DND-41 (cell line): ENCODE data around the gene TMEM63B.

Experiments used
- ATAC-seq: fragments of 200-7000 bp; cut with Tn5 transposase; 3 replicates; pipeline ENCODE4 v1.9.1; 2021; ENCODE audit warnings: low read depth; ENCODE audit not compliant: insufficient read depth
- DNase-seq: peaks from one replicate; pipeline ENCODE4 v3.0.0-alpha.2; 2020
- H2AFZ ChIP-seq: 2 replicates; pipeline ENCODE4 v1.6.0; 2012; ENCODE audit warnings: low read depth, low read length
- H3K27ac ChIP-seq: 2 replicates; pipeline ENCODE4 v1.5.1; 2012; ENCODE audit warnings: low read length, inconsistent platforms
- H3K27me3 ChIP-seq: fragments of 200-600 bp; sonication (generic); 2 replicates; pipeline ENCODE4 v1.6.0; 2012; ENCODE audit warnings: low read length, mild to moderate bottlenecking, inconsistent platforms; ENCODE audit not compliant: insufficient read depth, poor library complexity
- H3K36me3 ChIP-seq: 2 replicates; pipeline ENCODE4 v1.5.1; 2012; ENCODE audit warnings: low read length, inconsistent platforms; ENCODE audit not compliant: insufficient read depth
- H3K4me1 ChIP-seq: 2 replicates; pipeline ENCODE4 v1.5.1; 2012; ENCODE audit warnings: mild to moderate bottlenecking, low read length; ENCODE audit not compliant: insufficient read depth
- H3K4me2 ChIP-seq: 2 replicates; pipeline ENCODE4 v1.6.0; 2012; ENCODE audit warnings: mild to moderate bottlenecking, moderate library complexity, low read length, inconsistent platforms; ENCODE audit not compliant: insufficient read depth
- H3K4me3 ChIP-seq, 2 experiments: fragments of 200-600 bp in 1 of 2; shearing (Covaris generic) in 1 of 2; 2 replicates each; pipeline ENCODE4 v1.5.1; 2012 to 2016; ENCODE audit warnings: inconsistent platforms in 2 of 2, low read length in 2 of 2, mild to moderate bottlenecking in 2 of 2, low read depth in 1 of 2, moderate library complexity in 1 of 2
- H3K79me2 ChIP-seq: 2 replicates; pipeline ENCODE4 v1.6.0; 2012; ENCODE audit warnings: low read length, inconsistent platforms; ENCODE audit not compliant: insufficient read depth
- H3K9ac ChIP-seq: 2 replicates; pipeline ENCODE4 v1.6.0; 2012; ENCODE audit warnings: low read depth, mild to moderate bottlenecking, inconsistent platforms, low read length, moderate library complexity
- H3K9me3 ChIP-seq: 2 replicates; pipeline ENCODE4 v1.5.1; 2012; ENCODE audit warnings: low read length, moderate library complexity, mild to moderate bottlenecking, inconsistent platforms; ENCODE audit not compliant: insufficient read depth, severe bottlenecking
- H4K20me1 ChIP-seq: 2 replicates; pipeline ENCODE4 v1.6.0; 2012; ENCODE audit warnings: low read length; ENCODE audit not compliant: insufficient read depth
- CTCF ChIP-seq: IDR thresholded peaks from 2 replicates; pipeline ENCODE4 v1.5.1; 2012; ENCODE audit warnings: borderline replicate concordance, low read length, moderate library complexity, mild to moderate bottlenecking; ENCODE audit not compliant: poor library complexity, severe bottlenecking; ENCODE audit errors: extremely low read depth
- EZH2 ChIP-seq: IDR thresholded peaks from 3 replicates; pipeline ENCODE4 v1.6.1; 2012; ENCODE audit warnings: borderline replicate concordance, low read depth, mild to moderate bottlenecking, moderate library complexity, low read length, inconsistent platforms; ENCODE audit not compliant: severe bottlenecking

Gene TMEM63B

GRCh38 chr6:44133003-44133931, 5.9 kb downstream of the TMEM63B start:
- DNase-seq (no peak), ATAC-seq (peak; percentile 66; the same call in 2 of the 3 replicates)
- no peak overlapping the region for H3K27ac ChIP-seq

GRCh38 chr6:44133981-44134711, 6.8 kb downstream of the TMEM63B start:
- H3K9ac ChIP-seq, result no peak overlapping the region
- no peaks in the 10 kb centered on the region for H3K36me3 ChIP-seq
- no peak overlapping the region for H2AFZ ChIP-seq
- no peaks in the 10 kb centered on the region for H3K27me3 ChIP-seq
- H3K79me2 ChIP-seq, result no peaks in the 10 kb centered on the region
- H3K9me3 ChIP-seq, result no peaks in the 10 kb centered on the region
- peaks cover 8% of the 10 kb centered on the region for H4K20me1 ChIP-seq
- H3K4me1 ChIP-seq, result no peaks in the 10 kb centered on the region
- no peak overlapping the region for H3K4me2 ChIP-seq
- H3K27ac ChIP-seq, result no peak overlapping the region
- DNase-seq (no peak), ATAC-seq (no peak)
- TF ChIP-seq CTCF (no peak), EZH2 (no peak)
- H3K4me3 ChIP-seq, result no peak overlapping the region

More at GRCh38 chr6:44133003-44133931, 5.9 kb downstream of the TMEM63B start:
- Histone ChIP-seq H3K36me3 (no peaks in the 10 kb centered on the region), H3K4me3 (no peak overlapping the region), H3K4me2 (no peak overlapping the region), H2AFZ (no peak overlapping the region), H3K9me3 (no peaks in the 10 kb centered on the region), H3K4me1 (peaks cover 7% of the 10 kb centered on the region), H3K27me3 (no peaks in the 10 kb centered on the region), H3K79me2 (no peaks in the 10 kb centered on the region), H4K20me1 (peaks cover 11% of the 10 kb centered on the region), H3K9ac (no peak overlapping the region)
- TF ChIP-seq CTCF (no peak), EZH2 (no peak)

GRCh38 chr6:44135173-44135758, 7.9 kb downstream of the TMEM63B start:
- H2AFZ ChIP-seq, result no peak overlapping the region
- no peak overlapping the region for H3K9ac ChIP-seq
- H3K79me2 ChIP-seq, result no peaks in the 10 kb centered on the region
- no peaks in the 10 kb centered on the region for H3K27me3 ChIP-seq
- H3K4me1 ChIP-seq, result no peaks in the 10 kb centered on the region
- ATAC-seq (no peak), DNase-seq (no peak)
- no peak overlapping the region for H3K4me3 ChIP-seq
- H3K36me3 ChIP-seq, result peaks cover 10% of the 10 kb centered on the region; the same call in 1 of the 2 replicates
- no peaks in the 10 kb centered on the region for H3K9me3 ChIP-seq
- peaks cover 4% of the 10 kb centered on the region; the same call in 1 of the 2 replicates for H4K20me1 ChIP-seq
- no peak overlapping the region for H3K4me2 ChIP-seq
- no peak overlapping the region for H3K27ac ChIP-seq
- no peak for TF ChIP-seq CTCF
- TF ChIP-seq EZH2, result no peak
